HCT116 (cell line): Measurements from ENCODE around the gene IL25. TPM values are rescaled to one million over a fixed set of nuclear protein-coding genes. Genes with fewer than 3 reads are reported as not detected.

Experiments used
- ATAC-seq: fragments of 200-7000 bp; cut with Tn5 transposase; 2 replicates; pipeline ENCODE4 v1.9.1; 2020; ENCODE audit warnings: mild to moderate bottlenecking, moderate library complexity
- BruUV-seq: library from RNA; stranded (reverse); fragments of 400-500 nt; replicated peaks from 2 replicates; lab custom pipeline; 2021; lab: Mats Ljungman, UMichigan
- CTCF ChIA-PET: fragments of 300-600 bp; sonication (Branson Sonifier 250); formaldehyde crosslinking; loops from one replicate; lab custom pipeline; 2021; ENCODE audit warnings: antibody characterized with exemption; lab: Charles Lee
- POLR2A ChIA-PET: fragments of 300-600, 350-600 bp; sonication (Branson Sonifier 250); formaldehyde crosslinking; loops from one replicate; lab custom pipeline; 2021; ENCODE audit warnings: antibody characterized with exemption; lab: Charles Lee
- RAD21 ChIA-PET, 2 experiments: fragments of 300-600 bp; sonication (Branson Sonifier 250); formaldehyde crosslinking; loops; one replicate each; lab custom pipeline; 2023; ENCODE audit warnings: low total read pairs in 2 of 2; ENCODE audit not compliant: uncharacterized antibody in 2 of 2, unreplicated experiment in 2 of 2, low non-redundant PET in 1 of 2; lab: Charles Lee
- DNase-seq: peaks from one replicate; pipeline ENCODE4 v3.0.0-alpha.2; 2010; ENCODE audit warnings: low read depth, low spot score
- H2AFZ ChIP-seq: fragments of 200-600 bp; shearing (Covaris generic), sonication (generic); 2 replicates; pipeline ENCODE4 v1.6.1; 2017; ENCODE audit warnings: low read depth, mixed run types, mixed read lengths, antibody characterized with exemption, low read length; ENCODE audit not compliant: poor library complexity, severe bottlenecking
- H3K27ac ChIP-seq: 2 replicates; pipeline ENCODE4 v1.5.1; 2012; ENCODE audit warnings: low read depth, low read length
- H3K27me3 ChIP-seq: fragments of 200-600 bp; sonication (generic); 2 replicates; pipeline ENCODE4 v1.6.1; 2016; ENCODE audit warnings: mixed run types, low read length, mixed read lengths; ENCODE audit not compliant: insufficient read depth
- H3K36me3 ChIP-seq, 2 experiments: fragments of 200-500 bp in 1 of 2; fragments of 200-600 bp in 1 of 2; sonication (Bioruptor generic) in 1 of 2; sonication (generic) in 1 of 2; 2 replicates each; pipeline versions ENCODE4 v1.5.1 to v1.6.1; 2014 to 2016; ENCODE audit warnings: low read length in 2 of 2, inconsistent platforms in 1 of 2, mixed read lengths in 1 of 2, mixed run types in 1 of 2; ENCODE audit not compliant: insufficient read depth in 2 of 2, control insufficient read depth in 1 of 2
- H3K4me1 ChIP-seq, 2 experiments: fragments of 200-600 bp in 1 of 2; sonication (generic) in 1 of 2; 2 replicates each; pipeline versions ENCODE4 v1.5.1 to v1.6.1; 2012 to 2017; ENCODE audit warnings: low read length in 2 of 2, inconsistent platforms in 1 of 2, mild to moderate bottlenecking in 1 of 2, mixed read lengths in 1 of 2, mixed run types in 1 of 2, moderate library complexity in 1 of 2; ENCODE audit not compliant: insufficient read depth in 2 of 2, control insufficient read depth in 1 of 2
- H3K4me2 ChIP-seq: fragments of 200-600 bp; sonication (generic); 2 replicates; pipeline ENCODE4 v1.6.1; 2017; ENCODE audit warnings: mixed run types, low read length, mixed read lengths
- H3K4me3 ChIP-seq, 2 experiments: fragments of 200-600 bp in 1 of 2; sonication (generic) in 1 of 2; replicated peaks in 1 of 2; 2 replicates each; pipeline ENCODE4 v1.5.1; 2011 to 2016; ENCODE audit warnings: low read length in 2 of 2, control low read depth in 1 of 2, low read depth in 1 of 2, mild to moderate bottlenecking in 1 of 2, mixed read lengths in 1 of 2, mixed run types in 1 of 2
- H3K79me2 ChIP-seq: fragments of 200-600 bp; sonication (generic); 2 replicates; pipeline ENCODE4 v1.6.1; 2017; ENCODE audit warnings: mild to moderate bottlenecking, mixed run types, low read length, moderate library complexity, mixed read lengths; ENCODE audit not compliant: insufficient read depth
- H3K9ac ChIP-seq: fragments of 200-600 bp; sonication (generic); 2 replicates; pipeline ENCODE4 v1.6.1; 2016; ENCODE audit warnings: low read length, mixed read lengths
- H3K9me2 ChIP-seq: fragments of 200-600 bp; sonication (generic), shearing (Covaris generic); 2 replicates; pipeline ENCODE4 v1.6.1; 2017; ENCODE audit warnings: mixed run types, mild to moderate bottlenecking, moderate library complexity; ENCODE audit not compliant: insufficient read depth
- H3K9me3 ChIP-seq, 2 experiments: fragments of 200-500 bp in 1 of 2; fragments of 200-600 bp in 1 of 2; sonication (Bioruptor generic) in 1 of 2; sonication (generic) in 1 of 2; 2 replicates each; pipeline ENCODE4 v1.6.1; 2014 to 2017; ENCODE audit warnings: low read length in 2 of 2, mixed read lengths in 2 of 2, inconsistent platforms in 1 of 2, low read depth in 1 of 2, mild to moderate bottlenecking in 1 of 2, mixed run types in 1 of 2, moderate library complexity in 1 of 2; ENCODE audit not compliant: control insufficient read depth in 1 of 2, insufficient read depth in 1 of 2
- H4K20me1 ChIP-seq: fragments of 200-600 bp; sonication (generic), shearing (Covaris generic); 2 replicates; pipeline ENCODE4 v1.6.1; 2017; ENCODE audit warnings: mixed run types, mild to moderate bottlenecking, moderate library complexity; ENCODE audit not compliant: insufficient read depth
- ATF3 ChIP-seq: IDR thresholded peaks from 2 replicates; pipeline ENCODE4 v1.6.1; 2012
- CBX3 ChIP-seq: IDR thresholded peaks from 2 replicates; pipeline ENCODE4 v1.6.1; 2012; ENCODE audit warnings: low read depth
- EGR1 ChIP-seq: IDR thresholded peaks from 2 replicates; pipeline ENCODE4 v1.6.1; 2012; ENCODE audit warnings: low read depth
- ELF1 ChIP-seq: IDR thresholded peaks from 2 replicates; pipeline ENCODE4 v1.6.1; 2012; ENCODE audit warnings: low read depth, borderline replicate concordance
- EZH2phosphoT487 ChIP-seq: fragments of 200-600 bp; IDR thresholded peaks from 2 replicates; pipeline ENCODE4 v1.6.1; 2018; ENCODE audit warnings: antibody characterized with exemption, borderline replicate concordance
- FOSL1 ChIP-seq: IDR thresholded peaks from 2 replicates; pipeline ENCODE4 v1.6.1; 2012; ENCODE audit warnings: low read depth
- MAX ChIP-seq: IDR thresholded peaks from 2 replicates; pipeline ENCODE4 v1.6.1; 2012
- POLR2A ChIP-seq: IDR thresholded peaks from 2 replicates; pipeline ENCODE4 v1.7.0; 2011; ENCODE audit warnings: borderline replicate concordance; ENCODE audit not compliant: insufficient read depth, insufficient read length; ENCODE audit errors: extremely low read depth
- POLR2AphosphoS5 ChIP-seq: IDR thresholded peaks from 2 replicates; pipeline ENCODE4 v1.6.1; 2011; ENCODE audit warnings: mild to moderate bottlenecking, low read depth, low read length, moderate library complexity
- RAD21 ChIP-seq: IDR thresholded peaks from 2 replicates; pipeline ENCODE4 v1.6.1; 2012; ENCODE audit warnings: low read depth, mild to moderate bottlenecking
- SIN3A ChIP-seq: IDR thresholded peaks from 2 replicates; pipeline ENCODE4 v1.6.1; 2012; ENCODE audit warnings: low read depth
- TCF7L2 ChIP-seq: IDR thresholded peaks from 2 replicates; pipeline ENCODE4 v1.7.0; 2011; ENCODE audit warnings: borderline replicate concordance, inconsistent platforms; ENCODE audit not compliant: insufficient read depth, insufficient read length; ENCODE audit errors: extremely low read depth
- YY1 ChIP-seq: IDR thresholded peaks from 2 replicates; pipeline ENCODE4 v1.6.1; 2011; ENCODE audit warnings: low read length, low read depth, moderate library complexity, mild to moderate bottlenecking; ENCODE audit not compliant: insufficient replicate concordance; ENCODE audit errors: extremely low read depth
- ZBTB33 ChIP-seq: IDR thresholded peaks from 2 replicates; pipeline ENCODE4 v1.6.1; 2011; ENCODE audit warnings: mild to moderate bottlenecking, low read length, moderate library complexity; ENCODE audit not compliant: insufficient replicate concordance; ENCODE audit errors: extremely low read depth
- ZNF274 ChIP-seq: fragments of 200-500 bp; sonication (Bioruptor generic); IDR thresholded peaks from 2 replicates; pipeline ENCODE4 v1.6.1; 2014; ENCODE audit warnings: mild to moderate bottlenecking, low read depth, low read length, inconsistent platforms
- intact Hi-C: fragments of 100-400 bp; cut with micrococcal nuclease; formaldehyde crosslinking; loops from 2 replicates; pipeline ENCODE4 v1.10.0; 2022
- total RNA-seq: library from RNA; stranded (reverse); gene quantifications from one replicate; pipeline ENCODE4 v1.2.1, GENCODE V29; 2021; ENCODE audit not compliant: unreplicated experiment
- TF ChIP-seq, protein P1 (sequence below), 3 experiments: fragments of 200-600 bp in 1 of 3; sonication (generic) in 1 of 3; IDR thresholded peaks in 2 of 3; conservative IDR thresholded peaks in 1 of 3; 2 replicates each; pipeline ENCODE4 v1.5.1; 2012 to 2017; ENCODE audit warnings: low read depth in 2 of 3, low read length in 2 of 3, antibody characterized with exemption in 1 of 3, borderline replicate concordance in 1 of 3, control low read depth in 1 of 3, mild to moderate bottlenecking in 1 of 3, mixed read lengths in 1 of 3, mixed run types in 1 of 3, moderate library complexity in 1 of 3; ENCODE audit not compliant: insufficient read depth in 1 of 3

Gene IL25
- total RNA-seq, 1 experiment from 2014 or later: not detected

DNA sequence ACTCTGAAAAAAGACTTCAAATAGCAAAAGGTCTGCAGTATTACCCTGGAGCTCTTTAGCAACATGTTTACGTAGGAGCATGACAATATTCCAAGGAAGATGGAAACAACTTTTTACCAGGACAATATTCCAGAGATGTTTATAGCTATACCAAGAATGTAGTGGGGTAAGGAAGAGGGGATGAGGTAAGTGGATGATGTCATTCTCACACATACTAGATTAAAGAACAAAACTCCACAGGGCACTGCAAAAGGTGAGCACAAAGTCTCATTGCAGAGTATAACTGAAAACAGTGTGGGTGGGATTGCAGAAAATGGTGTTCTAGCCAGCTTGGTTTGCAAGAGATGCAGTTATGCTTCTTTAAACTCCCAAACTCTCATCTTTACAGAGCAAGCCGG lies 12.6 kb downstream of the IL25 start:
- Histone ChIP-seq H3K27me3 (0 out of 2 replicates have a peak, but pooled peaks cover 5% of the 10 kb centered on the region), H4K20me1 (no peaks in the 10 kb centered on the region), H3K9me3 (no peaks in the 10 kb centered on the region), H3K27ac (no peak overlapping the region), H3K4me2 (no peak overlapping the region), H2AFZ (no peak overlapping the region), H3K4me1 (no peaks in the 10 kb centered on the region), H3K79me2 (no peaks in the 10 kb centered on the region), H3K4me3 (no peak overlapping the region), H3K36me3 (no peaks in the 10 kb centered on the region), H3K9ac (no peak overlapping the region), H3K9me2 (no peaks in the 10 kb centered on the region)
- ChIA-PET POLR2A (no interaction called here), RAD21 (no interaction called here), CTCF (interaction anchor here (1.1 kb wide), 1 partner anchor 59 kb away, joined by 3 read pairs; no protein-coding TSS in a partner anchor)
- ATAC-seq (no peak), DNase-seq (no peak)
- TF ChIP-seq ZBTB33 (no peak), POLR2A (no peak), ELF1 (no peak), POLR2AphosphoS5 (no peak), EGR1 (no peak), EZH2phosphoT487 (no peak), SIN3A (no peak), RAD21 (no peak), YY1 (no peak), ZNF274 (no peak), ATF3 (no peak), TCF7L2 (no peak), MAX (no peak), FOSL1 (no peak), CBX3 (no peak)
- TF ChIP-seq, protein P1, sequence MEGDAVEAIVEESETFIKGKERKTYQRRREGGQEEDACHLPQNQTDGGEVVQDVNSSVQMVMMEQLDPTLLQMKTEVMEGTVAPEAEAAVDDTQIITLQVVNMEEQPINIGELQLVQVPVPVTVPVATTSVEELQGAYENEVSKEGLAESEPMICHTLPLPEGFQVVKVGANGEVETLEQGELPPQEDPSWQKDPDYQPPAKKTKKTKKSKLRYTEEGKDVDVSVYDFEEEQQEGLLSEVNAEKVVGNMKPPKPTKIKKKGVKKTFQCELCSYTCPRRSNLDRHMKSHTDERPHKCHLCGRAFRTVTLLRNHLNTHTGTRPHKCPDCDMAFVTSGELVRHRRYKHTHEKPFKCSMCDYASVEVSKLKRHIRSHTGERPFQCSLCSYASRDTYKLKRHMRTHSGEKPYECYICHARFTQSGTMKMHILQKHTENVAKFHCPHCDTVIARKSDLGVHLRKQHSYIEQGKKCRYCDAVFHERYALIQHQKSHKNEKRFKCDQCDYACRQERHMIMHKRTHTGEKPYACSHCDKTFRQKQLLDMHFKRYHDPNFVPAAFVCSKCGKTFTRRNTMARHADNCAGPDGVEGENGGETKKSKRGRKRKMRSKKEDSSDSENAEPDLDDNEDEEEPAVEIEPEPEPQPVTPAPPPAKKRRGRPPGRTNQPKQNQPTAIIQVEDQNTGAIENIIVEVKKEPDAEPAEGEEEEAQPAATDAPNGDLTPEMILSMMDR (IDR thresholded peaks at IDR 0.05 in 2 of 3, conservative IDR thresholded peaks at IDR 0.05 in 1 of 3; ENCODE audit: borderline replicate concordance in 1 of 3, insufficient read depth in 1 of 3, low read depth in 2 of 3, low read length in 2 of 3): no peak
- BruUV-seq: no TSS peak
- intact Hi-C loops: no loop called here
